HG03558 (cell line): ENCODE results near the gene TBC1D5.
"Not testable (repeated sequence)": the region's sequence is repeated elsewhere in the genome, so short reads cannot be mapped to it uniquely, and the experiment has no call there.

Experiments used
- ATAC-seq: cut with Tn5 transposase; IDR thresholded peaks from one replicate; pipeline ENCODE4 v1.9.1; 2021; ENCODE audit warnings: moderate number of reproducible peaks; ENCODE audit not compliant: unreplicated experiment; ENCODE audit errors: extremely low read depth

Gene TBC1D5

DNA sequence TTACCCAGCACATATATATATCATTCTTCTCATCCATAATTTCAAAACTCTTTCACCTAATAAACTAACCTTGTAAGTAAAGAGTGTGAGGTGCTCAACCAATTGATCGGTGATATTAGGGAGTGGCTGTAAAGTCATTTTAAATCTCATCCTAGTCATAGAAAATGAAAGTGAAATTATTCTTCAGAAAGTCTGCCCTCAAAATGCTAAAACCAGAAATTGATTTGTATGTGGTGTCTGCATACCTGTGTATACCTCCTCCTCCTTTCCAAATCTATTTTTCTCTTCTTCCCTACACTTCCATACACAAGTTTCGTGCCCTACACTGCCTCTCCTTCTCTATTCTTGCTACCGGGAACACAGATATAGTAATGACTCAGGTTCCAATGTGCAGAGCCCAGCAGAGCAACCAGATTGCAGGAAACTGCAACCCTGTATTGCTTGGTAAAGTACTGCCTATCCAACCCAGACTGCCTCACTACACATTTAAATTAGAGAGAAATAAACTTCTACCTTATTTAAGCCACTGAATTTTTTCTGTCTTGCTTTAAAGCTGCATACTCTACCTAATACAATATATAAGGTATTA, 7.4 kb upstream of the TBC1D5 start:
- no peak for ATAC-seq

GRCh38 chr3:17749281-17749680, 6.8 kb upstream of the TBC1D5 start:
- ATAC-seq, result no peak

- ATAC-seq, result no peak
Measured at GRCh38 chr3:17747890-17748247, 5.4 kb upstream of the TBC1D5 start.

DNA sequence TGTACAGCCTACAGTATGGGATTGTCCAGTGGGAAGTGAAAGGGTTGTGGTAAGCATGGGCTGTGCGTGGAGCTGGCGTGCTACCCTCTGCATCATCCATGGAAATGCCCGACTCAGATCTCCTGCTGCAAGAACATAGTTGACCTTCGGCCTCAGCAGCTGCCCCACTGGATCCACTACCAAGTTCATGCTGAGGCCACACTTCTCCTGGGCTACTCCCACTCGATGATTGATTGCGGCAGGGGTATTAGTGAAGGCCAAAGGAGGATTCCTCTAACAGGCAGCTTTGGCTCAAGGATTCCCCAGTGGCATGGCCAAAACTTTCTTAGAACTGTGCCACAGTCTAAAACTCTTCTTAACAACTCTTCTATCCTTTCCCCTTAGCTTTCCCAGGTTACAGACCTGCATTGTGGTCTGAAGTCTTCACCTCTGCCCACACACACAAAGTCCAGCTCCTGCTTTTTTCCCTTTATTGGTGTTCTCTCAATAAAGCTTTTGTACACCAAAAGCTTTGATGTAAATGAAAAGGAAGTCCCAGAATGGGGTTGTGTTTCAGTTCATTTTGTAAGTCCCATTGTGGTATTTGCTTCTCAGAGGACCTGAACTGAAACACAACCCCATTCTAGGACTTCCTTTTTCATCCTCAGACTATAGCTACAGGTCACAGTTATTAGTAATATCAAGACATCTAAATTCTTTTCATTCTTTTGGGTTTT, 4.9 kb upstream of the TBC1D5 start:
- peak; percentile 70 for ATAC-seq

- no peak for ATAC-seq
Measured at GRCh38 chr3:17745894-17746293, 3.5 kb upstream of the TBC1D5 start.

DNA sequence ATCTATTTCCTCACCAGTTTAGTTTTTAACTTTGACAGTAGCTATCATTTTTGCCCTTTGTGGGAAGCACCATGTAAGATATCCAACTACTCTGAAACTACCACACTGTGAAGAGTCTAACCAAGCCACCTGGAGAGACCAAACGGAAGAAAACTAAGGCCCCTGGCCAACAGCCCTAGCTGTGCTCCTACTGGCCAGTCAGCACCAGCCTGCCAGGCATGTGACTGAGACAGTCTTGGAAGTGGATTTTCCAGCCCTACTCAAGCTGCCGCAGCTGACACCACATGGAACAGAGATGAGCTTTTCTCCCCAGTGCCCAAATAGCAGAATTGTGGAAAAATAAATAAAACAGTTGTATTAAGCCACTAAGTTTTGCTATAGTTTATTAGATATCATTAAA, 2.9 kb upstream of the TBC1D5 start:
- no peak for ATAC-seq

GRCh38 chr3:17744693-17745092, 2.3 kb upstream of the TBC1D5 start:
- ATAC-seq, result no peak

GRCh38 chr3:17743658-17743995, 1.2 kb upstream of the TBC1D5 start:
- ATAC-seq, result no peak

DNA sequence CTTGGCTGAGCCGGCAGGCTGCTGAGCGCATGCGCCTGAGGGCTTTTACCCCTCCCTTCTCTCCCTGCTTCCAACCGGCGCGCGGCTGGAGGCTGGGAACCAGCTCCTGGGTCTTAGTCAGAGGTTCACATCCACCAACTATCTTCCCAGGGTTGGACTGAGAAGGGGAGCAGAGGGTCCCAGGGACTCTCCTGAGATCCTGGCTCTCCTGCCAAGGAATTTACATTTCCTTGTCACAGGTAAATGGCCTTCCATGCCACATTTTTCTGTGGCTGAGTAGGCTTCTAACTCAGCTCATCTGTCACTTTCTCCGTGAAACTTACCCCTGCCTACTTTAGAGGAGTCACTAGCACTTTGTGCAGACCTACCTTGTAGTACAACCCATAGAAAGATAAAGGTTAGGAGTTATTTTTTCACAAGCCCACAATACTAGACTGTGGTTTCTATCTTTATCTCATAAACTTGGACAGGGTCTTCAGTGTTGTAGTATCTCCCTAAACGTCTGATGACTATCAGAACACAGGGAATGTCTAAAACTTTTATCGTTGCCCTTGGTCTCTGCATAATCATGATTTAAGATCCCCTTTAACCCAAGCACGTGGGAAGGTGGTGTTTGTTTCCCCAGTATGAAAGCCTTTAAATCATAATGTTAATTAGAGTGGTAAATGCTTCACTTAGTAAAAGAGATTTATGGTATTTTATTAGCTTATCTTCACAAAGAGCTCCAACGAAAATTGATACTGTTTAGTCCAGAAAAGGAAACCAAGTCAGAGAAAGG, 638 bp upstream of the TBC1D5 start:
- ATAC-seq, result no peak

DNA sequence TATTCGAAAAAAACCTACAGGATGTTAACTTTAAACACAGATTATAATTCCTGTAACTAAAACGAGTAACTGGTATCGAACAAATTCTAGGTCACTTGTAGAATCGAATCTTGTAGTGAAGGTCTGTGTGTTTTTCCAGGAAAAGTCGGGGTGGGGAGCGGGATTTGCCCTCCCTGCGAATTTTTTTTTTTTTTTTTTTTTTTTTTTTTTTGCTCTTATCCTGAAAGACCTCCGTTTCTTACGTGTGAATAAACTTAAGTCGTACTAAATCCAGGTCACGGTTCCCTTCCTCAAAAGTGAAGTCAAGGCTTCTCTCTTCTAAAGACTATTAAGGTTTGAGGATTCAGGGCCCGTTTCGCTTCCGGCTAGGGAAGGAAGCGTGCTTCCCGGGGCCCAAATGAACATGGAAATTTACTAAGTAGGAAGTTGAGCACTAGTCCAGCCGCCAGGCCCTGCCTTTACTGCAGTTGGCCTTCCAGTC, 770 bp downstream of the TBC1D5 start:
- ATAC-seq, result no peak

GRCh38 chr3:17740721-17741141, 1.7 kb downstream of the TBC1D5 start:
- ATAC-seq, result no peak

GRCh38 chr3:17738921-17739320, 3.5 kb downstream of the TBC1D5 start:
- ATAC-seq, result no peak

- ATAC-seq, result no peak
Measured at GRCh38 chr3:17738219-17738618, 4.2 kb downstream of the TBC1D5 start.

DNA sequence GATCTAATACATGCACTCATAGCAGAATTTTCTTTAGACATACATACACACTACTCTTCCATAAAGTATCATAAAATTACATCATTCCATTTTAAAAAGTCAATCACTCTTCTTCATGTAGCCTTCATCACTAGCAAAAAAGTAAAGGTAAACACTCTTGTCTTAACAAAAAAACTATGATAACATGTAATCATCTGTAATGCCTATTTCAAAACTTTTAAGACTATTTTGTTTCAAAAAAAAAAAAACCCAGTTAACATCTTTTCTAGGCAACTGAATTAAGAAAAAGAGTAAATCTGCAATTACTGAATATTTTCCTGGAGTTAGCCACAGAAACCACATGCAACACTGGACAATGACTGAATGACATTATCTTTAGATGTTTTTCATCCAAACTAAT, 4.8 kb downstream of the TBC1D5 start:
- ATAC-seq, result no peak

GRCh38 chr3:17735362-17735761, 7.1 kb downstream of the TBC1D5 start:
- ATAC-seq, result not testable (repeated sequence)

DNA sequence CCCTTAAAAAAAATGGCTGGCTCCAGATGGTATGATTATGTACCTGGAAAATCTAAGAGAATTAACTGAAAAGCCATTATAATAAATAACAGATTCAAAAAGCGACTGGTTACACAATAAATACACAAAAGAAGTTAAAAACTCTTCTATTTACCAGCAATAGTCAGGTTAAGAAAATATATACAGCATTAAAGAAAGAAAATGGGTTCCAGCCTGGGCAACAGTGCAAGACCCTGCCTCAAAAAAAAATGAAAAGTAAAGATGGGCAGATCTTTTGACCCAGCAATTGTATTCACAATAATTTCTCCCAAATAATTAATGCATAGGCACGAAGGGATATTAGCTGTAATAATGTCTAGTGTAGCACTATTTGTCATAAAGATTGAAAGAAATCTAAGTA, 8.7 kb downstream of the TBC1D5 start:
- ATAC-seq, result no peak

DNA sequence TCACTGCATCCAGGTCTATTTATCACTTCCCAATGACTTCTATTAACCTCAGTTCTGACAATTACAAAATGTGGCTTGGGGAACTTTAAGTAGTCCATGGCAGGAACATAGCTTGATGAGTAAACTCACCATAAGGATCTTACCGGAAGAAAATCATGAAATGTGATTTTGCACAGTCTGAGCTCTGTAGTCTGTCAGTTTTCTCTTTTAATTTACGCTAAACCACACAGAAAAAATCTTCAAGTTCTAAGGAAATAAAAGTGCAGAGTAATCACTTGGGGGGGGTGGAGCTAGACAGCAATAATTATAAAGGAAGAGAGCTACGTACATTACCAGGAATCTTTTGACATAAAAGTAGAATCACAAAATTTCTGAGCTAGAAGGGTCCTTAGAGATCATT, 9.2 kb downstream of the TBC1D5 start:
- no peak for ATAC-seq

- ATAC-seq, result no peak
Measured at GRCh38 chr3:17730318-17730967, 12.0 kb downstream of the TBC1D5 start.

- ATAC-seq, result no peak
Measured at GRCh38 chr3:17726313-17726712, 16.1 kb downstream of the TBC1D5 start.

DNA sequence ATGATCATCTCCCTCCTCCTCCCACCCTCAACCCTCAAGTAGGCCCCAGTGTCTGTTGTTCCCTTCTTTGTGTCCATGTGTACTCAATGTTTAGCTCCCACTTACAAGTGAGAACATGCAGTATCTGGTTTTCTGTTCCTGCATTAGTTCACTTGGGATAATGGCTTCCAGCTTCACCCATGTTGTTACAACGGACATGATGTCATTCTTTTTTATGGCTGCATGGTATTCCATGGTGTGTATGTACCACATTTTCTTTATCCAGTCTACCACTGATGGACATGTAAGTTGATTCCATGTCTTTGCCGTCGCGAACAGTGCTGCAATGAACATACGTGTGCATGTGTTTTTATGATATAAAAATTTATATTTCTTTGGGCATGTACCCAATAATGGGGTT, 16.6 kb downstream of the TBC1D5 start:
- not testable (repeated sequence) for ATAC-seq

DNA sequence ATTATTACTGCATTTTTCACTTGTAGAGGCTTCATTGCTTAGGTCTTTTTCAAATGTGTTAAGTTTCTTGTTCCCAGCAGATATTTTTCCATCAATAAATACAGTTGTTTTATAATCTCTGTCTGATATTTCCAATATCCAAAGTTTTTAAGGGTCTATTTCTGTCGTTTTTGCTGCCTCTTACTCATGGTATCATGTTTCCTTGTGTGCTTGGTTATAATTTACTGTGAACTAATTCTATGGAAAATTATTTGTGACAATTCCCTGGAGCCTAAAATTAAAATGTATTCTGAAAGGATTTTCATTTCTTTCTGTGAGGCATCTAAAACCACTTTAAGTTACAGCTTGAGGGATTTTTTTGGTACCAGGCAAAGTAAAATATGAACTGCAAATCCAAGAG, 17.5 kb downstream of the TBC1D5 start:
- ATAC-seq, result no peak
